HS-27A (cell line): ENCODE measurements around the gene GTSF1L.

Source experiments
- DNase-seq: peaks from one replicate; pipeline ENCODE4 v3.0.0-alpha.2; 2012; ENCODE audit warnings: low read depth, missing footprints

Gene GTSF1L

GRCh38 chr20:43716757-43717615 is 9.8 kb downstream of the GTSF1L start:
- no peak for DNase-seq

GRCh38 chr20:43716123-43716522 is 10.7 kb downstream of the GTSF1L start:
- no peak for DNase-seq

GRCh38 chr20:43715511-43715910 is 11.3 kb downstream of the GTSF1L start:
- no peak for DNase-seq

- DNase-seq: no peak
Measured at GRCh38 chr20:43715044-43715443, 11.8 kb downstream of the GTSF1L start.

- no peak for DNase-seq
Measured at GRCh38 chr20:43711098-43711654, 15.6 kb downstream of the GTSF1L start.

GRCh38 chr20:43710370-43711044 is 16.3 kb downstream of the GTSF1L start:
- no peak for DNase-seq

- no peak for DNase-seq
Measured at GRCh38 chr20:43702502-43702901, 24.3 kb downstream of the GTSF1L start.

GRCh38 chr20:43700627-43701026 is 26.2 kb downstream of the GTSF1L start:
- DNase-seq: no peak

- no peak for DNase-seq
Measured at GRCh38 chr20:43699941-43700565, 26.7 kb downstream of the GTSF1L start.

- no peak for DNase-seq
Measured at GRCh38 chr20:43695571-43695970, 31.2 kb downstream of the GTSF1L start.

- DNase-seq: no peak
Measured at GRCh38 chr20:43694763-43695162, 32.0 kb downstream of the GTSF1L start.

GRCh38 chr20:43691928-43692524 is 34.8 kb downstream of the GTSF1L start:
- DNase-seq: no peak

- no peak for DNase-seq
Measured at GRCh38 chr20:43690943-43691598, 35.7 kb downstream of the GTSF1L start.

GRCh38 chr20:43689165-43689564 is 37.6 kb downstream of the GTSF1L start:
- no peak for DNase-seq

- no peak for DNase-seq
Measured at GRCh38 chr20:43686820-43687219, 40.0 kb downstream of the GTSF1L start.

- no peak for DNase-seq
Measured at GRCh38 chr20:43682446-43682845, 44.4 kb downstream of the GTSF1L start.

- no peak for DNase-seq
Measured at GRCh38 chr20:43681991-43682410, 44.8 kb downstream of the GTSF1L start.

- no peak for DNase-seq
Measured at GRCh38 chr20:43681468-43681942, 45.3 kb downstream of the GTSF1L start.

GRCh38 chr20:43680981-43681380 is 45.8 kb downstream of the GTSF1L start:
- DNase-seq: no peak

GRCh38 chr20:43676368-43676767 is 50.4 kb downstream of the GTSF1L start:
- DNase-seq: no peak
